NCI-H82 (cell line): ENCODE data around the gene TRMT44.

Source experiments
- DNase-seq: peaks from one replicate; lab custom pipeline; 2025; lab: John Stamatoyannopoulos, UW

Gene TRMT44

DNA sequence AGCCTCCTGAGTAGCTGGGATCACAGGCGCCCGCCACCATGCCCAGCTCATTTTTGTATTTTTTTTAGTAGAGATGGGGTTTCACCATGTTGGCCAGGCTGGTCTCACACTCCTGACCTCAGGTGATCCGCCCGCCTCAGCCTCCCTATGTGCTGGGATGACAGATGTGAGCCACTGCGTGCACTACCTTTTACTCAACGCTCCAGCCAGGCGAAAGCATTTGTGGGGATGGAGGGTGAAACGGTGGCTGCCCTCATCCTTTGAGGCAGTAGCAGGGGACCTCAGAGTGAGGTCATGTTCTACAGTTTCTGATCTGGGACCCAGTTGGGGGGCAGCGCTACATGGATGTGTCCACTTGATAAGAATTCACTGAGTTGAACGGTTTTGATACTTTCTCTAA is 73.8 kb downstream of the TRMT44 start:
- no peak for DNase-seq

DNA sequence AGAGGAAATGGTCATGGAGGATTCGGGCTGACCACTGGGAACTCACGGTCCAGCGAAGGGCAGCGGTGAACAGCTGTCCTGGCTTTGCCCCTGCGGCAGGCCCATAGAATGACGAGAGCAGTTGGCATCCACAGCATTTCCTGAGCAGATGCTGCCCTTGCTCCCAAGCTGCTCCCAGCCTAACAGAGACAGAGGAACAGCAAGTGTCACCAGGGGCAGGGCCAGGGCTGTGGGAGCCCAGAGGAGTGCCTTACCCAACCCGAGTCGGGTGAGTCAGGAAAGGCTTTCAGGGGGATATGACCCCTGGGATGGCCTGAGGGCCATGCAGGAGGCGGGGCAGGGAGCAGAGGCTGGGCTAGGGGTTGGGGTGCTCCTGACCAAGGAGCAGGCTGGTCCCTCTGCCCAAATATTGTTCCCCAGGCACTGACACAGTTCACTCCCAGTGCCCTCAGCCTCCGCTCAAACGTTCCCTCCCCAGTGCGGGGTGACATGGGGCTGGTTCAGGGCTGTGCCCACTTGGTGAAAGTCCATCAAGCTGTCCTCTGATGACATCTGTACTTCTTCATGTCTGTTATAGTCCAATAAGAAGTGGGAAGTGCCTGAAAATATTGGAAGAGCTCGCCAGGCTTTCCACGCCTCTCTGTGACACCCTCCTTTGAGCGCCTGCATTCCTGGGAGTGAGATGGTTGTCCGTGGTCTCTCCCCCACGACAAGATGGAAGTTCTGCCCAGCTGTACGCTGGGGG is 74.9 kb downstream of the TRMT44 start:
- DNase-seq, result no peak

DNA sequence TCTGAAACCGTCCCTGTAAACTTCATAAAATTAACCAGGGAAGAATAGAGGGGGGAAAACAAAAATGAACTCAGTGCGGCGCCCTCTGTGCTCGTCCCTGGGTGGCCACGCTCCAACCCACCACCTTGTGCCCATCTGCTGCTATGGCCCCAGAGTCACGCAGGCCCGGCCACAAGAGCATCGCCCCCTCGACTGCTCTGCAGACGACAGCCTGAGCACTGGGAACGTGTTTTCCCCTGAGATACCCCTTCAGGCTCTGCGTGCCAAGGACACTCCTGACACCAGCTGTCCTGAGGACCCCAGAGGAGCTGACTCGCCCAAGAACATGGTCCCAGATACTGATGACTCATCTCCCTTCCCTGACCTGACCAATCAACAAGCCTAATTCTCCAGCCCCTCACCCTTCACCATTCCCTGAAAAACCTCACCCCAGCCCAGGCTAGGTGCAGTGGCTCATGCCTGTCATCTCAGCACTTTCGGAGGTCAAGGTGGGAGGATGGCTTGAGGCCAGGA is 75.5 kb downstream of the TRMT44 start:
- no peak for DNase-seq

DNA sequence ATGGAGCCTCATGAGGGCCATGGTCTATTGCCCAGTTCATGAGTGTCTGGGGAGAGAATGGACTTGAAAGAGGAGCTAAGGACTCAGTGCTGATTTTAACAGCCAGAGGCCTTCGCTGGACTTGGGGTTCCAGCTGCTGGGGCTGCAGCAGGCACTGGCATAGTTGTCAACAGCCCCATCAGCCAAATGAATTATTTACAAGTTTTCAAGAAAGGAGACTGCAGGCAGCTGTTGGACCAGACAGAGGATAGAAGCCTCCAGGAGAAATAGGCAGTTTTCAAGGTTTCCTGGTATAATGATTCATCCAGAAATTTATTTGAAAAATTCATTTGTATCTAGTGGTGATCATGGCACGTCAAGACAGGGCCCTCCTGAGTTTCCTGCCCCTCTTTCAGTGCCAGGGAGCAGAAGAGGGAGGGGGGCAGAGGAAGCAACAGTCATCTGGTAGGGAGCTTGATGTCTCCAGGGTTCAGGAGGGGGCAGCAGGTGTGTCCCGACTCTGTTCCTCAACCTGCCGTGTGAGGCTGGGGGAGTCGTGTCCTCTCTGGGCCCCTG is 76.5 kb downstream of the TRMT44 start:
- DNase-seq, result no peak

DNA sequence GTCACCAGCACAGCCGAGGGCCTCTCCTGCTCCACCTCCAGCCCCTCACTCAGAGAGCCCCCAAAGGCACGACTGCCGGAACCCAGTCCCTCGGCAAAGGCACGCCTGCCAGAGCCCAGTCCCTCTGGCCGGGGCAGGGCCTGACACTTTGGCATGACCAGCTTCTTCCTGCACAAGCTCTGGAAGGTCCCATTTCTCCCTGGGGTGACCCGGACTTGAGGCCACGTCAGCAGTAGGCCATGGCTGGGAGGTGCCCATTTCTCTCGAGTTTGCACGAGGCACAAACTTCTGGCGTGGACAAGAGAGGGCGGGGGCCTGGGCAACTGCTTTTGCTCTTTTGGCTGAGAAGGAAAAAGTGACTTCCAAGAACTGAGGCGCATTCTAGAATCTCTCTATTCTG is 77.4 kb downstream of the TRMT44 start:
- DNase-seq, result no peak

DNA sequence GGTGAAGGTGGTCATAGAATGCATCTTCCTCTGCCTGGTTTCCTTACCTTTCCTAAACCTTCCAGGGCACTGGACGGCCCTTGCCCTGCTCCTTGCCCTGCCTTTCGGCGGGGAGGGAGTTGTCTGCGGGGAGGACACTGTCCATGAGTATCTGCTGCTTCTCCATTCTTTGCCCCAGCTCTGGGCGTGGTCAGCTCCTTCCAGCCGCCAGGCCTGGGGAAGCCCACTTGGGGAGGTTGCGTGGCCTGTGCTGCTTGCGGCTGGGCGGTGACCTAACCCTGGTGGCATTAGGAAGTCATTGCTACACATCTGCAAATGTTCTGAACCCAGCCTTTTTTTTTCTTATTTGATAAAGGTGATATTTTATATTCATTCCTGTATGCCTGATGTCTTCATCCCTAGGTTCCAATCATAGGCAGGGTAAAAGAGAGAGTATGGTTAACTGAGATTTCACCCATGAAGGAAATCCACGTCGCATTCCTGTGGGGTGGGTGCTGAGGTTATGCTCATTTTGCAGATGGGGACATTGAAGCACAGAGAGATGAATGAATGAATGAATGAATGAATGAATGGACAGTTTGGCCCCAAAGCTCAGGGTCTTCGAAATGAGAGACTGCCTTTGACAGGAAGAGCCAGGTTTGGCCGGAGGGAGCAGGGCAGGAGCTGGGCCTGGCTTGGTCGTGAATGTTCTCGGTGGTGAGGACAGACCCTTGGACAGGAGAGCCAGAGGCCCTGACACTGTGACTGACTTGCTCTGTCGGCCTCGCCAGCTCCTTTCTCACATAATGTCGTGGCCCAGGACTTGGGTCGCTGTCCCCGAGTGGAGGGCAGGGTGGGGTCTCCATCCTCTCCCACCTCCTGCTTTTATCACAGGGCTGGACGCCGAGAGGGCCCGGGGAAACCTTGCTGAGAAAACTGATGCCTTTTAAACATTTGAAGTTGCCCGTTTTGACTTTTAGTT is 81.9 kb downstream of the TRMT44 start:
- no peak for DNase-seq

DNA sequence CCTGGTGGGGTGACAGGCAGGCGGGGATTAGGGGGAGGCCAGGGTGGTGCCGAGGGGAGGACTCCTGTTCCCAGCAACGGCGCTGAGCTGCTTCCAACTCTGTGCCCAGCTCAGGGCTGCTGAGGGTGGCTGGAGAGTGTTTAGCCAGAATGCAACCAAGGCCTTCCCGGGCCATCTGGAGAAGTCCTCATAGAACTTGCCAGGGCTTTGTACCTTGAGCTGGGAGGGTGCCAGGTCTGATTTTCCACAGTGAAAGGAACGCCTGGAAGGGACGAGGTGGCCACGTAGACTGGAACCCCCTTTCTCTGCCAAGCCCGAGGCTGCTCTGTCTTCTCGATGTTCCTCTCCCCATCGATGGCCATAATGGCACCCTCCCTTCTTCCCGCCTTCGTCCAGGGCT is 82.6 kb downstream of the TRMT44 start:
- DNase-seq, result no peak

DNA sequence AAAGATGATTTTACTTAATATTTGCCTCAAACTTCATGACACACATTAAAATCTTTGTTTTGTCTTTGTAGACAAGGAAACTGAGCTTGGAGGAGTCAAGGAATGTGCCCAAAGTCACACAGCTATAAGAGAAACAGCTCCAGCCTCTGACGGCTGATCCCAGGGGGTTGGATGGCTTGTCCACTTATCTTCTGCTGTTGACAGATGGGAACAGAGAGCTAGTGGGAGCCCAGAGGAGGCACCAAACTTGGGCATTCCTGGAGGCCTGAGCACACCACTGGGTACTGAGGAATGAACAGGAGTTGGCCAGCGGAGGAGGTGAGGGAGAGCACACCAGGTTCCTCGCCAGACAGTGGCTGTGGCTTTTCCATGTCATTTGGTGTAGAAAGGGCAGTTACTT is 83.2 kb downstream of the TRMT44 start:
- DNase-seq, result no peak

DNA sequence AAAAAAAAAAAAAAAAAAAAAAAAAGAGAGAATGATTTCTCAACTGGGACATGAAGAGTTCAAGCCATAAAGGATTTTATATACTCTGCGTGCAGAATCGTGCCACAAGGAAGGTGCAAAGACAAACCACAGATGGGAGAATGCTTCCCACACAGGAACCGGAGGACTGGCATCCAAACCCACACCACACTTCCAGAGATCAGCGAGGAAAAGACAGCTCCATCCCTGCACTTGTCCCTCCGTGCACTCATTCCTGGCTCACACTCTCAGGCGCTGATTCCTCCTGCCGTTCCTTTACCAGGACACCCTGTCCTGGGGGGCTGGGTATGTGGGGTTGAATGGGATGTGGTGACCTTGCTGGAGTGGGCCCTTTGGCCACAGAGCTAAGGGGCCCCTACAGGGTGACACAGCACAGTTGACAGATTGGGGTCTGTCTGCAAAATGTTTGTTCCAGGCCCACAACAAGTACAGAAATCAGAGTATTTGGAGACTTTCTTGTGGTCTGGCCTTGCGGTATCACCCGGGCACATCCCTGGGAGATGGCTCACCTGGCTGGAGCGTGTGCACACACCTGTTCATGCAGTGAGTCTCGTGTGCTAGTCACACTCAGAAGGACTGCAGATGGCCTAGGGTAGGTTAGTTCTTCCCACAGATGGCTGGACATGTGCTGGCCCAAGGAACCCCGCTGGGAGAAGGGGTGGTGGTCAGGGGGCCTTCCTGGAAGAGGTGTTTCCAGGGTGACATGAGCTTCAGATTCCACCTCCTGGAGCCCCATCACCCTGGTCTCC is 84.2 kb downstream of the TRMT44 start:
- no peak for DNase-seq

DNA sequence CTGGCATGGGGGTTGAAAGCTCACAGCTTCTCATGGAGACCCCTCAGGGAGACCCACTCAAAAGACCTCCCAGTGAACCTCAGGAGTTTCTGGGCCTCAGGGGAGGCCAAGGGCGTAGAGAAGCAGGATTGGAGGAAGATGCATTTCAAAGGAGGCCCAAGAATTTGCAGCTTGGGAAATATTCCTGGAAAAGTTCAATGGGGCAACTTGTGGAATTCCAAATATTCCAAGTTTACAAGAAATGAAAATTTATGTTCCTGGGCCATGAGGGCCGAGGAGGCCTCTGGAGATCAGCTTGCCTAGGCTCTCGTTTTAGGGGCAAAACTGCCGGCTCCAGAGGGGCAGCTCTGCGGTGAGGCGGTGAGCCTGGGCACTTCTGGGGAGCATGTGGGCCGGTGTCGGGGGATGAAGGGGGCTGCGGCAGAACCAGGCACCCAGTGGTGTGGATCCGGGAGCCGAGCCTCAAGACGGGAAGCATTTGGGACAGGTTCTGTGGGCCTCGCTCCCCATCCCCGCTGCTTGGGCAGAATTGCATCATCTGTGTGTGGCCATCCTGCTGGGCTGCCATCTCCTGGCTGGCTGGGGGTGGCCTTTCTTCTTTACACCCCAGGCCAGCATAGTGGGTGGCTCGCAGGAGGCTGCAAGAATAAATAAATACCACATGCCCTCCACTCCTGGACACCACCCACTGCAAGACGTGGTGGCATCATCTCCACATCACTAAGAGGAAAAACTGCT is 85.0 kb downstream of the TRMT44 start:
- DNase-seq, result no peak
